NCI-H510A treated with DMSO at 0.1 percent for 48 hours (cell line): ENCODE measurements around the gene ANTXR1.

Source experiments
- DNase-seq: peaks from one replicate; lab custom pipeline; 2025; lab: John Stamatoyannopoulos, UW

Gene ANTXR1

GRCh38 chr2:69013142-69013839, at the start of gene ANTXR1:
ANTXR1 (plus strand) TSS chr2:69013179; CDS start chr2:69013500, 321 bp downstream.
- DNase-seq: peak; percentile 77

- DNase-seq: no peak
Measured at GRCh38 chr2:68964282-68964681, 48.7 kb upstream of the ANTXR1 start.

- DNase-seq: no peak
Measured at GRCh38 chr2:68968221-68968620, 44.8 kb upstream of the ANTXR1 start.

- no peak for DNase-seq
Measured at GRCh38 chr2:68969736-68970490, 43.1 kb upstream of the ANTXR1 start.

GRCh38 chr2:68970566-68971265, 42.3 kb upstream of the ANTXR1 start:
- DNase-seq: no peak

GRCh38 chr2:68971591-68972231, 41.3 kb upstream of the ANTXR1 start:
- no peak for DNase-seq

GRCh38 chr2:68974251-68974650, 38.7 kb upstream of the ANTXR1 start, which contains the start of gene GKN1:
GKN1 (plus strand) TSS chr2:68974636; CDS start chr2:68974678, 42 bp downstream.
- DNase-seq: no peak

GRCh38 chr2:68974946-68975665, 37.9 kb upstream of the ANTXR1 start:
- DNase-seq: no peak

GRCh38 chr2:68975844-68976243, 37.1 kb upstream of the ANTXR1 start:
- DNase-seq: no peak

GRCh38 chr2:68977453-68977852, 35.5 kb upstream of the ANTXR1 start:
- DNase-seq: no peak

GRCh38 chr2:68978098-68978497, 34.9 kb upstream of the ANTXR1 start:
- DNase-seq: no peak

- DNase-seq: no peak
Measured at GRCh38 chr2:68980956-68981355, 32.0 kb upstream of the ANTXR1 start.

- no peak for DNase-seq
Measured at GRCh38 chr2:68987021-68987503, 25.9 kb upstream of the ANTXR1 start.

GRCh38 chr2:68989035-68989434, 23.9 kb upstream of the ANTXR1 start:
- no peak for DNase-seq

- DNase-seq: no peak
Measured at GRCh38 chr2:68992341-68992740, 20.6 kb upstream of the ANTXR1 start.

GRCh38 chr2:68992933-68993332, 20.0 kb upstream of the ANTXR1 start:
- DNase-seq: no peak

- DNase-seq: no peak
Measured at GRCh38 chr2:68993660-68994059, 19.3 kb upstream of the ANTXR1 start.

- no peak for DNase-seq
Measured at GRCh38 chr2:68994864-68995263, 18.1 kb upstream of the ANTXR1 start.

GRCh38 chr2:68995916-68996315, 17.1 kb upstream of the ANTXR1 start:
- no peak for DNase-seq

- no peak for DNase-seq
Measured at GRCh38 chr2:68997401-68997800, 15.6 kb upstream of the ANTXR1 start.

GRCh38 chr2:69001879-69002278, 11.1 kb upstream of the ANTXR1 start:
- DNase-seq: no peak
